SJCRH30 (cell line): ENCODE measurements around the gene SLC25A15. TPM values are rescaled to one million over a fixed set of nuclear protein-coding genes. Genes with fewer than 3 reads are reported as not detected.

Source experiments
- DNase-seq, 2 experiments: peaks; one replicate each; pipeline ENCODE4 v3.0.0-alpha.2; 2015 to 2020
- H3K27ac ChIP-seq: fragments of 250-450 bp; sonication (Bioruptor Pico); 2 replicates; pipeline ENCODE4 v1.5.1; 2020; ENCODE audit warnings: mild to moderate bottlenecking, moderate library complexity
- H3K27me3 ChIP-seq: fragments of 250-450 bp; sonication (Bioruptor Pico); 2 replicates; pipeline ENCODE4 v1.5.1; 2020; ENCODE audit warnings: mild to moderate bottlenecking, moderate library complexity
- H3K36me3 ChIP-seq: fragments of 250-450 bp; sonication (Bioruptor Pico); 2 replicates; pipeline ENCODE4 v1.5.1; 2020; ENCODE audit warnings: mild to moderate bottlenecking, moderate library complexity
- H3K4me1 ChIP-seq: fragments of 250-450 bp; sonication (Bioruptor Pico); 2 replicates; pipeline ENCODE4 v1.5.1; 2020; ENCODE audit warnings: mild to moderate bottlenecking, moderate library complexity
- H3K4me3 ChIP-seq: fragments of 250-450 bp; sonication (Bioruptor Pico); 2 replicates; pipeline ENCODE4 v1.5.1; 2020; ENCODE audit warnings: mild to moderate bottlenecking, moderate library complexity
- H3K9me3 ChIP-seq: fragments of 250-450 bp; sonication (Bioruptor Pico); replicated peaks from 2 replicates; pipeline ENCODE4 v1.5.1; 2020; ENCODE audit warnings: mild to moderate bottlenecking, moderate library complexity
- total RNA-seq: library from RNA; depleted of rRNA; stranded (reverse); fragments of >200 nt; shearing (Covaris generic); gene quantifications from 2 replicates; pipeline ENCODE4 v1.2.3, GENCODE V29; 2014; rRNA removed

The SLC25A15 gene
- 29.6 and 31.5 TPM in 2 replicates for total RNA-seq

GRCh38 chr13:40789275-40790153, at the start of gene SLC25A15:
SLC25A15 (plus strand) TSS chr13:40789611; CDS start chr13:40793227, 3,616 bp downstream.
- Histone ChIP-seq H3K4me3 (peak within 1 kb of the TSS; percentile 77), H3K27ac (peak within 1 kb of the TSS; percentile 81), H3K4me1 (peaks cover 2% of the 10 kb centered on the region; the same call in 1 of the 2 replicates), H3K9me3 (no peaks in the 10 kb centered on the region), H3K36me3 (no peaks in the 10 kb centered on the region), H3K27me3 (no peaks in the 10 kb centered on the region)
- DNase-seq, result peak; percentile 87 to 88

GRCh38 chr13:40749327-40749726, 40.1 kb upstream of the SLC25A15 start:
- no peak overlapping the region for H3K27ac ChIP-seq
- H3K9me3 ChIP-seq, result no peaks in the 10 kb centered on the region
- H3K4me1 ChIP-seq, result no peaks in the 10 kb centered on the region
- no peak for DNase-seq
- H3K4me3 ChIP-seq, result no peak overlapping the region
- H3K27me3 ChIP-seq, result no peaks in the 10 kb centered on the region
- peaks cover 12% of the 10 kb centered on the region for H3K36me3 ChIP-seq

GRCh38 chr13:40755082-40755700, 34.2 kb upstream of the SLC25A15 start:
- Histone ChIP-seq H3K9me3 (no peaks in the 10 kb centered on the region), H3K36me3 (peaks cover 22% of the 10 kb centered on the region; the same call in 1 of the 2 replicates), H3K27ac (no peak overlapping the region), H3K4me1 (no peaks in the 10 kb centered on the region), H3K4me3 (no peak overlapping the region), H3K27me3 (no peaks in the 10 kb centered on the region)
- no peak for DNase-seq

GRCh38 chr13:40756042-40756441, 33.4 kb upstream of the SLC25A15 start:
- H3K4me1 ChIP-seq, result no peaks in the 10 kb centered on the region
- H3K27ac ChIP-seq, result no peak overlapping the region
- no peak overlapping the region for H3K4me3 ChIP-seq
- H3K36me3 ChIP-seq, result peaks cover 22% of the 10 kb centered on the region; the same call in 1 of the 2 replicates
- no peaks in the 10 kb centered on the region for H3K9me3 ChIP-seq
- no peak for DNase-seq
- H3K27me3 ChIP-seq, result no peaks in the 10 kb centered on the region

- H3K27ac ChIP-seq, result no peak overlapping the region
- peaks cover 17% of the 10 kb centered on the region; the same call in 1 of the 2 replicates for H3K36me3 ChIP-seq
- H3K9me3 ChIP-seq, result no peaks in the 10 kb centered on the region
- no peaks in the 10 kb centered on the region for H3K4me1 ChIP-seq
- H3K4me3 ChIP-seq, result no peak overlapping the region
- no peaks in the 10 kb centered on the region for H3K27me3 ChIP-seq
- DNase-seq, result no peak
These were observed 30.6 kb upstream of the SLC25A15 start for GRCh38 chr13:40758811-40759210.

- Histone ChIP-seq H3K4me1 (no peaks in the 10 kb centered on the region), H3K27me3 (no peaks in the 10 kb centered on the region), H3K9me3 (no peaks in the 10 kb centered on the region), H3K27ac (no peak overlapping the region), H3K4me3 (no peak overlapping the region), H3K36me3 (peaks cover 19% of the 10 kb centered on the region)
- DNase-seq, result no peak
These were observed 26.6 kb upstream of the SLC25A15 start for GRCh38 chr13:40762849-40763248.

GRCh38 chr13:40764587-40765403, 24.6 kb upstream of the SLC25A15 start:
- H3K4me1 ChIP-seq, result no peaks in the 10 kb centered on the region
- no peaks in the 10 kb centered on the region for H3K9me3 ChIP-seq
- no peaks in the 10 kb centered on the region for H3K27me3 ChIP-seq
- no peak overlapping the region for H3K27ac ChIP-seq
- DNase-seq, result no peak
- H3K36me3 ChIP-seq, result peaks cover 8% of the 10 kb centered on the region
- no peak overlapping the region for H3K4me3 ChIP-seq

- no peak for DNase-seq
- Histone ChIP-seq H3K4me3 (no peak overlapping the region), H3K9me3 (no peaks in the 10 kb centered on the region), H3K4me1 (no peaks in the 10 kb centered on the region), H3K36me3 (peaks cover 8% of the 10 kb centered on the region), H3K27ac (no peak overlapping the region), H3K27me3 (no peaks in the 10 kb centered on the region)
These were observed 23.8 kb upstream of the SLC25A15 start for GRCh38 chr13:40765602-40766001.

GRCh38 chr13:40769970-40770369, 19.4 kb upstream of the SLC25A15 start:
- no peaks in the 10 kb centered on the region for H3K27me3 ChIP-seq
- peaks cover 8% of the 10 kb centered on the region for H3K36me3 ChIP-seq
- DNase-seq, result no peak
- H3K9me3 ChIP-seq, result no peaks in the 10 kb centered on the region
- H3K4me1 ChIP-seq, result no peaks in the 10 kb centered on the region; the same call in 1 of the 2 replicates
- no peak overlapping the region for H3K27ac ChIP-seq
- peak overlapping the region; percentile 84 for H3K4me3 ChIP-seq

GRCh38 chr13:40770609-40770933, 18.8 kb upstream of the SLC25A15 start:
- H3K9me3 ChIP-seq, result no peaks in the 10 kb centered on the region
- H3K27ac ChIP-seq, result peak overlapping the region; percentile 74
- no peaks in the 10 kb centered on the region for H3K27me3 ChIP-seq
- DNase-seq, result no peak
- H3K4me1 ChIP-seq, result no peaks in the 10 kb centered on the region; the same call in 1 of the 2 replicates
- H3K36me3 ChIP-seq, result peaks cover 8% of the 10 kb centered on the region
- peak overlapping the region; percentile 84 for H3K4me3 ChIP-seq

GRCh38 chr13:40770934-40771618, 18.3 kb upstream of the SLC25A15 start, which contains the start of gene MRPS31:
MRPS31 (minus strand) TSS chr13:40771190; CDS start chr13:40771136, 54 bp downstream.
- Histone ChIP-seq H3K9me3 (no peaks in the 10 kb centered on the region), H3K4me1 (no peaks in the 10 kb centered on the region; the same call in 1 of the 2 replicates), H3K36me3 (peaks cover 3% of the 10 kb centered on the region), H3K27ac (peak within 1 kb of the TSS; percentile 74), H3K4me3 (peak within 1 kb of the TSS; percentile 84), H3K27me3 (no peaks in the 10 kb centered on the region)
- DNase-seq, result peak; percentile 94 to 95

GRCh38 chr13:40772765-40773473, 16.5 kb upstream of the SLC25A15 start:
- H3K27me3 ChIP-seq, result no peaks in the 10 kb centered on the region
- H3K4me1 ChIP-seq, result no peaks in the 10 kb centered on the region; the same call in 1 of the 2 replicates
- no peaks in the 10 kb centered on the region for H3K9me3 ChIP-seq
- H3K27ac ChIP-seq, result no peak overlapping the region
- no peak overlapping the region for H3K4me3 ChIP-seq
- no peak for DNase-seq
- H3K36me3 ChIP-seq, result no peaks in the 10 kb centered on the region

GRCh38 chr13:40774672-40775071, 14.7 kb upstream of the SLC25A15 start:
- no peaks in the 10 kb centered on the region for H3K9me3 ChIP-seq
- H3K4me3 ChIP-seq, result no peak overlapping the region
- H3K4me1 ChIP-seq, result no peaks in the 10 kb centered on the region; the same call in 1 of the 2 replicates
- no peaks in the 10 kb centered on the region for H3K36me3 ChIP-seq
- DNase-seq, result peak in 1 of 2 experiments; percentile 38
- H3K27ac ChIP-seq, result no peak overlapping the region
- H3K27me3 ChIP-seq, result no peaks in the 10 kb centered on the region
